Stimulated activated CD8-positive, alpha-beta memory T cell treated with anti-CD3 and anti-CD28 coated beads, Interleukin-7, amount 100 ng/mL, for 48 hours (primary cell): ENCODE data around the gene IER3IP1.
"Not testable (repeated sequence)": the region's sequence is repeated elsewhere in the genome, so short reads cannot be mapped to it uniquely, and the experiment has no call there.

ENCODE experiments used
- DNase-seq, 2 donors: peaks; one replicate each; pipeline ENCODE4 v3.0.0-alpha.2; 2020; ENCODE audit warnings: low read depth in 1 of 2; ENCODE audit errors: extremely low read depth in 1 of 2

The IER3IP1 gene

GRCh38 chr18:47163241-47163640, 12.9 kb downstream of the IER3IP1 start:
- DNase-seq: no peak

DNA sequence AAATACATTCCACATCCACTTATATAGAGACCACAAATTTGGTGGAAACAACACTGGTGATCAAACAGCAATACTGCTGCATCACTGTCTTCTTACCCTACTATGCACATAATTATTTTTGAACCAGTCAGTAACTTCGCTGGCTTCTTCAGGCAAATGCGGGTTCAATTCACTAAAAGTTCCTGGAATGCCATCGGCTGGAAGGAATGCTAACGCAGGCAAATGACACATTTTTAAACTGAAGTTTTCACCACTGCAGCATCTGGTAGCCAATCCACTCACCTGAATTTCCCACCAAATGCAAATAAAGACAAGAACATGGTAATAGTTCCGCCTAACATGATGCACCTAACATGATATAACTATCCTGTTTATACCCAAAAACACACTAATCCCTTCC, 15.9 kb downstream of the IER3IP1 start:
- no peak for DNase-seq

DNA sequence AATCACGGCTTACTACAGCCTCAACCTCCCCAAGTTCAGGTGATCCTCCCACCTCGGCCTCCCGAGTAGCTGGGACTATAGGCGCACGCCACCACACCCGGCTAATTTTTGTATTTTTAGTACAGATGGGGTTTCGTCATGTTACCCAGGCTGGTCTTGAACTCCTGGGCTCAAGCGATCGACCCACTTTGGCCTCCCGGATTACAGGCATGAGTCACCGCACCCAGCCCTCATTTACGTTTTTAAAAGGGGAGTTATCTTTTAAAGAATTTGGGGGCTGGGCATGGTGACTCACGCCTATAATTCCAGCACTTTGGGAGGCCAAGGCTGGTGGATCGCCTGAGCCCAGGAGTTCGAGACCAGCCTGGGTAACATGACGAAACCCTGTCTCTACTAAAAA, 17.8 kb downstream of the IER3IP1 start:
- DNase-seq: not testable (repeated sequence)

DNA sequence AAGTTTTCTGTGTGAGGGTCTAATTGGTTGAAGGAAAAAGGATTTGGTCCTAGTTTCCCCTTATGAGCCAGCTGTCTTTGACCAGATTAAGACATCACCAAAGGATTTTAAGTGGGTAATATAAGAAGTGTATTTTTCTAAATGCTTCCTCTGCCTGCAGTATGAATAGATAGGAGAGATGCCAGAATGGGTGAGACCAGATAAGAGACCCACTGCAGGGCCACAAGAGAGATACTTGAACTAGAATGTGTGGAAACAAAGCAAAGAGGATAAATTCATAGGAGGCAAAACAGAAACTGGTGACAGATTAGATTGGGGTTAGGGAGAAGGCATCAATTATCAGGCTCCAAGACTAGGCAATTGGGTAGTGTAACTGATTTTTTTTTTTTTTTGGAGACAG, 24.7 kb downstream of the IER3IP1 start:
- DNase-seq: no peak

DNA sequence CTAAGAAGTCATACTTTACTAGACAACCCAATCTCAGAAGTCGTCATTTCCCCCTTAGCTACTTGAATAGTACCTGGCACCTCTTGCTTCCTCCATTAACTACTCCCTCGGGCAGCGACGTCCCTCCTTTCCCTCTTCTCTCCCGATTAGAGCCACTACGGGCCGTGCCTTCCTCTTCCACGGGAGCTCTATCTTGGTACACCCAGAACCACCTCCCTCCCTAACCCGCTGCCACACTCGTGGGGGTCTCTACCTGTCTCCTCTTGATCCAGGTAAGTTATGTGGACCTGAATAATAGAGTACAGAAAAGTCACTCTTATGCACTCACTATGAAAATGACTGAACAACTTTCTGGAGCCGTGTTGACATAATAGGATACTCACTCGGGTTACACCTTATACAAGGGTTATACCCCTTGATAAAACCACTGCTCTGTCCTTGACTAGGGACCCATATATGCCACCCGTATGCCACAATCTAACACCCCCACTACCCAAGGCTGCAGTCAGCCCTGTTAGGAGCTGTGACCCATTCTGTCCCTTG, 25.3 kb downstream of the IER3IP1 start:
- DNase-seq: no peak

DNA sequence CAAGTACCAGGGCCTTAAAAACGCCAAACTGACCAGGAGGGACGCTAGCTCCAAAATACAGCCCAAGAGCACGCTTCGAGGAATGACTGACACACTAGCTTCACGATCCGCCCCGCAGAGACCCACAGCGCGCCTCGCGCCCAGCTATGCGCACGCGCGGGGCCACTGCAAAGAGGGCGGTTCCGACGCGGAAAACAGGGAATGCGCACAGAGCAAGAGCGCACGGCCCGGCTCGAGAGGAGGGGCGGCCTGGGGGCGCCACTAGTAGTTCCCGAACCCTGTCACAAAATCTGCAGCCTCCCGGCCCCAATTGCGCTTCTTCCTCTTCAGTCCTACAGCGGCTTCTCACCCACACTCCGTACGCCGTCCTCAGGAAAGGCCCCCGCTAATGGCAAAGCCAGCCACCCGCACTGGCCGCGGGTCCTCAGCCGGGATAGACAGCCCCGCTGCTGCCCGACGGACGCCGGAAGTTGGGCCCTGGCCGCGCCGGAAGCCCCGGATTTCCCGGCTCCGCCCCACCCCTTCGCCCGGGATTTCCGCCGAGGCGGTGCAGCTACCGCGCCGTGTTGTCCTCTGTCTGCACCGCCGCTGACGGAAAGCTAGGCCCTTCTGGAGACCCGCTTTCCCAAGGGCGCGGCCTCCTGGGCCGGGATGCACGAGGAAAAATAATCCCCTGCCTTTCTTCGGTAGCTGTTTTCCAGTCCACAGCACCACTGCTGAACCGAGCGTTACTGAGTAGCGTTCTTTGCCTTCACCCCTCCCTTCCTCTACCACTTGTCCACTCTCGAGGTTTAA, 25.9 kb downstream of the IER3IP1 start, which contains the start of gene HDHD2:
Gene HDHD2 (minus strand): TSS at position 472 of the 795 bp plus-strand sequence. CDS start 14,061 bp downstream, outside the sequence.
- DNase-seq: peak; percentile 68 to 77

GRCh38 chr18:47149457-47150028, 26.6 kb downstream of the IER3IP1 start:
- DNase-seq: no peak

GRCh38 chr18:47146206-47146605, 30.0 kb downstream of the IER3IP1 start:
- DNase-seq: no peak

DNA sequence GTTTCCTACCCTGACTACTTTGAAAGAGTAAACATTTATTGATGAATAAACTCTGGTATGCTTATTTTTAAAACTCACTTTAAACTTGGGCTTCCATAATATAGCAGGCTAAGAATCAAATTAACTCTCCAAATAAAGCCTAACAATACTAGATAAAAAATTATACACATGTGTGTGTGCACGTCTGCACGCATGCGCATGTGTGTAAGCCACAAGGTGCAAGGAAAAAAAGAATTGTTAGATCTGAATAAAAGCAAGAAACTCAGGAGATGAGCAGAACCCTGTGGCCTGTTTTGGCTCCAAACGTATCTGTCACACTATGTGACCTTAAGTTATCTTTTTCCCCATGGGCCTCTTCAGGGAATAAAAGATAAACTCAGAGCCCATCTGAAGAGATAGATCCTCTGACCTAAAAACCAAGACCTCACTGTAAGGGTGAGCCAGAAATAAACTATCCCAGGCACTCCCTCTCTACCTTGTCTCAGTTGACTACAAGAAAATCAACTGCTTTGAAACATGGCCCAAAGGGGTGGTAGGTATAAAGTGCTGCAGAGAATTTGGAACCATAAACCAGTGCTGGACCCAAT, 32.2 kb downstream of the IER3IP1 start:
- DNase-seq: no peak

- DNase-seq: no peak
These were observed 33.0 kb downstream of the IER3IP1 start for GRCh38 chr18:47143153-47143552.

DNA sequence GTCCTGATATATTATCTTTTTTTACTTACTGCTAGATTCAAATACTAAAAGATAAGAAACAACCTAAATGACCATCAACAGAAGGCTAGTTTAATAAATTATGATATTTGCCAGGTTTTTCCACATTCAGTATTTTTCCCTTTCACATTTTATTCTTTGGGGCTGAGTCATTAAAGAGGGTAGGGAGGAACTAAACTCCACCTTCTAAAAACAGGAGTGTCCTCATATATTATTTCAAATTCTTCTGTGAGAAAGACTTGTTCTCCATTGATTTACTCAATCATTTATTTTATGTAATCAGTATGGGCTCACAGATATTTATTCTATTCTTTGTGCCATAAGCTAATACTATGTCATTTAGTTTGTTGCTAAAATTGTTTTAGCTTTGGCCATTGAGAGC, 34.9 kb downstream of the IER3IP1 start:
- no peak for DNase-seq

DNA sequence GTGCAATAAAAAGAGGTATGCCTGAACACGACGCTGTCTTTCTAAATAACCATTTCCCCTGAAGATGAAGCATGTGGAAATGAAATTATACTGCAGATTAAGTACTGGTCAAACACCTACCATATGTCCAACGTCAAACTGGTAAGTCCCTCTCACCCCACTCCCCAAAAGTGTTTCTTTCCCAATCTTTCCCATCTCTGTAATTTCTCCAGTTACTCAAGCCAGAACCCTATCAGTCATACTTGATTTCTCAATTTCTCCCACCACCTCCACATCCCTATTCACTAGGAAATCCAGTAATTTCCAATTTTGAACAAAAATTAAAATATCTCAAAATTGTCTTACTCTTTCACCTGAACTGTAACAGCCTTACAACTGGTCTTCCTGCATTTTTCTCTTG, 55.0 kb downstream of the IER3IP1 start:
- no peak for DNase-seq

- no peak for DNase-seq
These were observed 55.7 kb downstream of the IER3IP1 start for GRCh38 chr18:47120428-47120827.

DNA sequence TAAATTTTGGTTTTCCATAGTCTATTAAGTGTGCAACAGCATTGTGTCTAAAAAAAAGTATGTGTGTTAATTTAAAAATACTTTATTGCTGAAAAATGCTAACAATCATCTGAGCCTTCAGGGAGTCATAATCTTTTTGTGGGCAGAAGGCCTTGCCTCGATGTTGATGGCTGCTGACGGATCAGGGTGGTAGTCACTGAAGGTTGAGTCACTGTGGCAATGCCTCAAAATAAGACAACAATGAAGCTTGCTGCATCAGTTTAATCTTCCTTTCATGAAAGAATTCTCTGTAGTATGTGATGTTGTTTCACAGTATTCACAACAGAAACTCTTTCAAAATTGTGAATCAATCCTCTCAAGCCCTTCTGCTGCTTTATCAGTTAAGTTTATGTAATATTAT, 57.2 kb downstream of the IER3IP1 start:
- DNase-seq: no peak

GRCh38 chr18:47115205-47115604, 61.0 kb downstream of the IER3IP1 start:
- no peak for DNase-seq

DNA sequence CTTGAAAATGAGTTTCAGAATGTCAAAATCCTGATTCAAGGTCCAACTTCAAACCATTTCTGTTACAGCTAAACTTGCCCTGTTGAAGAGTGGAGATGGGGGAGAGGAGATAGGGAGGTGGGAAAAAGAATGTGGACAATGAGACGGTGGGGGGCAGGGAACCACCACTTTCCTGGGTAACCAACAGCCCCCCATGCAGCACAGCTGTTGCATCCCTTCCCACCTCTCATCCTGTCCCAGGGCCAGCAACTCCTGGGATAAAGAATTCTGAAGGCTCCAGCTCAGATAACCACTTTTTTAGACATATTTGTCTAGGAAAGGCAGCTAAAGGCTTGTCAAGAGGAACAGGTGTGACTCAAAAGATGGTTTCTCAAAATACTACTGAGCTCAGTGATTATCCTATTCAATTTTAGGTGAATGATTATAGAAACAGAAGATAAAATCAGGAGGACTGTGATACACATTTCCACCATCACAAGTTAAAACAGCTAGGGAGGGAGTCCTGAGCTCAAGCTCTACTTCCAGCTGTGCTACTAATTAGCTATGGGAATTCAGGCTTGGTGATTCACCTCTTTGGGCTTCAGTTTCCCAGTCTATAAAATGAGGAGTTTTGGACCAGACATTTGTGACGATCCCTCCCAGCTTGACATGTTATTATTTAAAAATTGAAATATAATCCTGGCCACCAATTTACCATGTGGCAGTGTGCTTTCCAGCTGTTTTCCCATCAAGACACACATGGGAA, 62.2 kb downstream of the IER3IP1 start:
- DNase-seq: no peak

DNA sequence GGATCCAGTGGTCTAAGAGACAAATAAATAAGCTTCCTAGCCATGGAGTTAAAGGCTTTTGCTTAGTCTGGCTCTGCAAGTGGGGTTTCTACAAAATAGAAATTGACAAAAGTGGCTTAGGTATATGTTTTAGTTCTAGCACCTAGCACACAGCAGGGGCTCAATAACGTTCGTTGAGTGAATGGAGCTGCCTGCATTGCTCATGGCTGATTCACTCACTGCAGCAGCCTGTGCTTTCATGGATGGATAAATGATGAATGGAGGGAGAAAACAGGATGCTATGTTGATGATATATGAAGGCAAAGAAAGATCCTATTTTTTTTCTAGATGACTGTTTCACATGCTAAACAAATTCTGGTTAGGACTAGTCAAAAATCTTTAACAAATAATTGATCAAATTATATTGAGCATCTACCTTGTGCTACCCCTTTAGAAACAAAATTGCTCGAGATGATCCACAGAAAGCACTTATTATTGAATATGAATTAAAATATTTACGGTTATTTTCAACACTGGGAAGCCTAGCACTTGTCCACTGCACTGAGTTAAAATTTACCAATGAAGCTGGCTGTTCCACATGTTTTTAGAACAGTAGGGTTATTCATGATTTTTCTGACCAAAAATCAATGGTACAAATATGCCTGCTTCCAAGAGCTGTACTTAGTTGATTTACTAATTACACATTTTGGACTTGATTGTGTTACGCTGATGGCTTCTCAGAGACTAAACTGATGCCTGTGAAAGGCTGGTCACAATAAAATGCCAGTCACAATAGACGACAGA, 65.5 kb downstream of the IER3IP1 start:
- no peak for DNase-seq

GRCh38 chr18:47109720-47110119, 66.4 kb downstream of the IER3IP1 start:
- DNase-seq: no peak

DNA sequence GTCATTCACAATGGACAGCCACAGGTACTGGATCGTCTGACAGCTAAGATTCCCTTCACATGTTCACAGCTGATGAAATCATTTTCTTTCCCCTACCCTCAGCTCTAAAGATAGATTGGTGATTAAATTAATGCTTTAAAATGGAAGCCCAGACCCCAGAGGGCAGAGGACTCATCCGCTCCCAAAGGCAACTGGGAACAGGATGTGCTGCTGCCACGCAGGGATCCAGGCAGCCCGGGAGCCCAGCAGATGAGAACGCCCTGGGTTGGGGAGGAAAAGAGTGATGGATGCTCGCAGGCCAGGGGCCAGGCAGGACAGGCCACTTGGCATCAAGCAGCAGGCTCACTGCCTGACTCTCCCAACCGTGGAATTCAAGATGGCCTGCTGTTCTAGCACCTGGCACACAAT, 67.2 kb downstream of the IER3IP1 start:
- no peak for DNase-seq

DNA sequence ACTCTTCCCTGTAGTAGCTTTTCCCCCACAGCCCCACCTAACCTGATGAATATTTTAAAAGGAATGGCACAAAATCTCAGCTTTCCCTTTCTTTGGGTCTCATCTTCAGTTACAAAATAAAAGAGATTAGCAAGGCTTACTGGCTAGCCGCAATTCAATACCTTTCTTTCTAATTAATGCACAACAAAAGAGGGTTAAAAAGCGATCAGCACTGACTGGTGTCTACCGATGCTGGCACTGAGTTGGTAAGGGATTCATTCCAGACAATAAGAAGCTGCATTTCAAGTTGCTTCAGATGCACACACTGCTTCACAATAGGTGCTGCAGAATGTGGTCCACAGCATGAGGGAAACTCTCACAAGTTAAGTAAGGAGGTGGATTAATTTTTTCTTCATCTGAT, 67.8 kb downstream of the IER3IP1 start:
- DNase-seq: no peak
